Measurements from ENCODE around the gene DPH3.

DNA sequence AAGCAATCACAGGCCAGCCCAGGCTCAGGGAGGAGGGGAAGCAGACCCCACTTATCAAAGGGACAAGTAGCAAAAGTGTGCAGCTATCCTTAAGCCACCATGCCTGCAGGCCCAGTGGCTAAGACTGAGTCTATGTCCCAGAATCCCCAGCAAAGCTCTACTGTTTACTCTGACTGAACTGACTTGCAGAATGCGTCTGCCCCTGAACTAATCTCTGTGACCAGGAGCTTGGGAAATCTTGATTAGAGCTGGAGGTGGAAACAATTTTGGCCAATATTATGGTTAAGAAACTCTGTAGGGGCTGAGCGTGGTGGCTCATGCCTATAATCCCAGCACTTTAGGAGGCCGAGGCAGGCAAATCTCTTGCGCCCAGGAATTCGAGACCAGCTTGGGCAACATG, 22.6 kb downstream of the DPH3 start:
- TF ChIP-seq, protein P1, sequence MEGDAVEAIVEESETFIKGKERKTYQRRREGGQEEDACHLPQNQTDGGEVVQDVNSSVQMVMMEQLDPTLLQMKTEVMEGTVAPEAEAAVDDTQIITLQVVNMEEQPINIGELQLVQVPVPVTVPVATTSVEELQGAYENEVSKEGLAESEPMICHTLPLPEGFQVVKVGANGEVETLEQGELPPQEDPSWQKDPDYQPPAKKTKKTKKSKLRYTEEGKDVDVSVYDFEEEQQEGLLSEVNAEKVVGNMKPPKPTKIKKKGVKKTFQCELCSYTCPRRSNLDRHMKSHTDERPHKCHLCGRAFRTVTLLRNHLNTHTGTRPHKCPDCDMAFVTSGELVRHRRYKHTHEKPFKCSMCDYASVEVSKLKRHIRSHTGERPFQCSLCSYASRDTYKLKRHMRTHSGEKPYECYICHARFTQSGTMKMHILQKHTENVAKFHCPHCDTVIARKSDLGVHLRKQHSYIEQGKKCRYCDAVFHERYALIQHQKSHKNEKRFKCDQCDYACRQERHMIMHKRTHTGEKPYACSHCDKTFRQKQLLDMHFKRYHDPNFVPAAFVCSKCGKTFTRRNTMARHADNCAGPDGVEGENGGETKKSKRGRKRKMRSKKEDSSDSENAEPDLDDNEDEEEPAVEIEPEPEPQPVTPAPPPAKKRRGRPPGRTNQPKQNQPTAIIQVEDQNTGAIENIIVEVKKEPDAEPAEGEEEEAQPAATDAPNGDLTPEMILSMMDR (IDR thresholded peaks at IDR 0.05): no peak
- no peak for TF ChIP-seq POLR2AphosphoS5 (IDR thresholded peaks at IDR 0.05)
- TF ChIP-seq POLR2A (IDR thresholded peaks at IDR 0.05): no peak
